ENCODE data around the gene ENPP6.

DNA sequence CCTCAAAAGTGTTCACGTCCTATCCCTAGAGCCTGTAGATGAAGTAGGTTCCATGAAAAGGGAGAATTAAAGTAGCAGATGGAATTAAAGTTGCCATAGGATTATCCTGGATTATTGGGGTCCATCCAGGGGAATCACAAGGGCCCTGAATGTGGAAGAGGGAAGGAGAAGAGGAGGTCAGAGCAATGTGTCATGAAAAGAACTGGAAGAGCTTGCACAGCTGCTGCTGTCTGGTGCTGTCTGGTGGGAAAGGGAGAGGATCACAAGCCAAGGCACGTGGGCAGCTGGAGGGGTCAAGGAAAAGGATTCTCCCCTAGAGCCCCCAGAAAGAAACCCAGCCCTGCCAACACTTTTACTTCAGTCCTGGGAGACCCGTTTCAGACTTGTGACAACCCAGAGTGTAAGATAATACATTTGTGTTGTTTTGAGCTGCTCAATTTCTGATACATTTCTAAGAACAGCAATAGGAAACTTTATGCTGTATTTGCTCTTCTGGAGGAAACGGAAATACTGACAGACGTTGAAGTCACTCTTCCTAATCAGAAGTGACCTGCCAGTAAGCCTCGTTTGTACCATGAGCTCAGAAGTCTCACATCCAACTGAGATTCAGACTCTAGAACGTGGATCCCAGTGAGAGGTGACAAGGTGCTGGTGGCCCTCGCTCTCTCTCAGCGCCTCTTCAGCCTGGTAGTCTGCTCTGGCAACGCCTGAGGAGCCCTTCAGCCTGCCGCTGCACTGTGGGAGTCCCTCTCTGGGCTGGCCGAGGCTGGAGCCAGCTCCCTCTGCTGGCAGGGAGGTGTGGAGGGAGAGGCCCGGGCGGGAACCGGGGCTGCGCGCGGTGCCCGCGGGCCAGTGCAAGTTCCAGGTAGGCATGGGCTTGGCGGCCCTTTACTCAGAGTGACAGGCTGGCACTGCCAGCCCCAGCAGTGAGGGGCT, 34.7 kb upstream of the ENPP6 start:
- TF ChIP-seq ARHGAP35 (CRISPR knock-in tag; IDR thresholded peaks at IDR 0.05; ENCODE audit: borderline replicate concordance) (no peak), ZNF121 (CRISPR knock-in tag; IDR thresholded peaks at IDR 0.05) (no peak), GATA4 (IDR thresholded peaks at IDR 0.05; ENCODE audit: borderline replicate concordance, low read depth) (no peak), ZNF768 (CRISPR knock-in tag; IDR thresholded peaks at IDR 0.05) (peak; percentile 16; the same call in 1 of the 2 replicates), JUND (CRISPR knock-in tag; IDR thresholded peaks at IDR 0.05) (no peak), ZNF577 (CRISPR knock-in tag; IDR thresholded peaks at IDR 0.05; ENCODE audit: borderline replicate concordance, low read depth) (no peak), POLR2A (IDR thresholded peaks at IDR 0.05; ENCODE audit: insufficient read depth in 1 of 2, low read depth in 2 of 2, low read length in 2 of 2) (no peak)
- TF ChIP-seq, protein P1, sequence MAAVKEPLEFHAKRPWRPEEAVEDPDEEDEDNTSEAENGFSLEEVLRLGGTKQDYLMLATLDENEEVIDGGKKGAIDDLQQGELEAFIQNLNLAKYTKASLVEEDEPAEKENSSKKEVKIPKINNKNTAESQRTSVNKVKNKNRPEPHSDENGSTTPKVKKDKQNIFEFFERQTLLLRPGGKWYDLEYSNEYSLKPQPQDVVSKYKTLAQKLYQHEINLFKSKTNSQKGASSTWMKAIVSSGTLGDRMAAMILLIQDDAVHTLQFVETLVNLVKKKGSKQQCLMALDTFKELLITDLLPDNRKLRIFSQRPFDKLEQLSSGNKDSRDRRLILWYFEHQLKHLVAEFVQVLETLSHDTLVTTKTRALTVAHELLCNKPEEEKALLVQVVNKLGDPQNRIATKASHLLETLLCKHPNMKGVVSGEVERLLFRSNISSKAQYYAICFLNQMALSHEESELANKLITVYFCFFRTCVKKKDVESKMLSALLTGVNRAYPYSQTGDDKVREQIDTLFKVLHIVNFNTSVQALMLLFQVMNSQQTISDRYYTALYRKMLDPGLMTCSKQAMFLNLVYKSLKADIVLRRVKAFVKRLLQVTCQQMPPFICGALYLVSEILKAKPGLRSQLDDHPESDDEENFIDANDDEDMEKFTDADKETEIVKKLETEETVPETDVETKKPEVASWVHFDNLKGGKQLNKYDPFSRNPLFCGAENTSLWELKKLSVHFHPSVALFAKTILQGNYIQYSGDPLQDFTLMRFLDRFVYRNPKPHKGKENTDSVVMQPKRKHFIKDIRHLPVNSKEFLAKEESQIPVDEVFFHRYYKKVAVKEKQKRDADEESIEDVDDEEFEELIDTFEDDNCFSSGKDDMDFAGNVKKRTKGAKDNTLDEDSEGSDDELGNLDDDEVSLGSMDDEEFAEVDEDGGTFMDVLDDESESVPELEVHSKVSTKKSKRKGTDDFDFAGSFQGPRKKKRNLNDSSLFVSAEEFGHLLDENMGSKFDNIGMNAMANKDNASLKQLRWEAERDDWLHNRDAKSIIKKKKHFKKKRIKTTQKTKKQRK (IDR thresholded peaks at IDR 0.05; ENCODE audit: low read length): no peak
- TF ChIP-seq, protein P2, sequence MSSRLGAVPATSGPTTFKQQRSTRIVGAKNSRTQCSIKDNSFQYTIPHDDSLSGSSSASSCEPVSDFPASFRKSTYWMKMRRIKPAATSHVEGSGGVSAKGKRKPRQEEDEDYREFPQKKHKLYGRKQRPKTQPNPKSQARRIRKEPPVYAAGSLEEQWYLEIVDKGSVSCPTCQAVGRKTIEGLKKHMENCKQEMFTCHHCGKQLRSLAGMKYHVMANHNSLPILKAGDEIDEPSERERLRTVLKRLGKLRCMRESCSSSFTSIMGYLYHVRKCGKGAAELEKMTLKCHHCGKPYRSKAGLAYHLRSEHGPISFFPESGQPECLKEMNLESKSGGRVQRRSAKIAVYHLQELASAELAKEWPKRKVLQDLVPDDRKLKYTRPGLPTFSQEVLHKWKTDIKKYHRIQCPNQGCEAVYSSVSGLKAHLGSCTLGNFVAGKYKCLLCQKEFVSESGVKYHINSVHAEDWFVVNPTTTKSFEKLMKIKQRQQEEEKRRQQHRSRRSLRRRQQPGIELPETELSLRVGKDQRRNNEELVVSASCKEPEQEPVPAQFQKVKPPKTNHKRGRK (CRISPR knock-in tag; IDR thresholded peaks at IDR 0.05): no peak
- TF ChIP-seq, protein P3, sequence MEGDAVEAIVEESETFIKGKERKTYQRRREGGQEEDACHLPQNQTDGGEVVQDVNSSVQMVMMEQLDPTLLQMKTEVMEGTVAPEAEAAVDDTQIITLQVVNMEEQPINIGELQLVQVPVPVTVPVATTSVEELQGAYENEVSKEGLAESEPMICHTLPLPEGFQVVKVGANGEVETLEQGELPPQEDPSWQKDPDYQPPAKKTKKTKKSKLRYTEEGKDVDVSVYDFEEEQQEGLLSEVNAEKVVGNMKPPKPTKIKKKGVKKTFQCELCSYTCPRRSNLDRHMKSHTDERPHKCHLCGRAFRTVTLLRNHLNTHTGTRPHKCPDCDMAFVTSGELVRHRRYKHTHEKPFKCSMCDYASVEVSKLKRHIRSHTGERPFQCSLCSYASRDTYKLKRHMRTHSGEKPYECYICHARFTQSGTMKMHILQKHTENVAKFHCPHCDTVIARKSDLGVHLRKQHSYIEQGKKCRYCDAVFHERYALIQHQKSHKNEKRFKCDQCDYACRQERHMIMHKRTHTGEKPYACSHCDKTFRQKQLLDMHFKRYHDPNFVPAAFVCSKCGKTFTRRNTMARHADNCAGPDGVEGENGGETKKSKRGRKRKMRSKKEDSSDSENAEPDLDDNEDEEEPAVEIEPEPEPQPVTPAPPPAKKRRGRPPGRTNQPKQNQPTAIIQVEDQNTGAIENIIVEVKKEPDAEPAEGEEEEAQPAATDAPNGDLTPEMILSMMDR (CRISPR knock-in tag; IDR thresholded peaks at IDR 0.05): no peak
- TF ChIP-seq, protein P4, sequence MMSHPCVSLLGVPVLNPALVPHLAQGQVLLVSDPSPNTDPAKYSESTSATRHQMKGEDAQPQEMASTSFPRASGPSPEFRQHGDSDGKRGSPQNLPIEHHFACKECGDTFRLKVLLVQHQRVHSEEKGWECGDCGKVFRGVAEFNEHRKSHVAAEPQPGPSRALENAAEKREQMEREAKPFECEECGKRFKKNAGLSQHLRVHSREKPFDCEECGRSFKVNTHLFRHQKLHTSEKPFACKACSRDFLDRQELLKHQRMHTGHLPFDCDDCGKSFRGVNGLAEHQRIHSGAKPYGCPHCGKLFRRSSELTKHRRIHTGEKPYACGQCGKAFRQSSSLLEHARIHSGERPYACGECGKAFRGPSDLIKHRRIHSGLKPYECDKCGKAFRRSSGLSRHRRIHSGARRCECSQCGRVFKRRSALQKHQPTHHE (CRISPR knock-in tag; IDR thresholded peaks at IDR 0.05; ENCODE audit: borderline replicate concordance): no peak

Data from HepG2 (cell line).